ENCODE measurements around the gene FIZ1.

Gene FIZ1

DNA sequence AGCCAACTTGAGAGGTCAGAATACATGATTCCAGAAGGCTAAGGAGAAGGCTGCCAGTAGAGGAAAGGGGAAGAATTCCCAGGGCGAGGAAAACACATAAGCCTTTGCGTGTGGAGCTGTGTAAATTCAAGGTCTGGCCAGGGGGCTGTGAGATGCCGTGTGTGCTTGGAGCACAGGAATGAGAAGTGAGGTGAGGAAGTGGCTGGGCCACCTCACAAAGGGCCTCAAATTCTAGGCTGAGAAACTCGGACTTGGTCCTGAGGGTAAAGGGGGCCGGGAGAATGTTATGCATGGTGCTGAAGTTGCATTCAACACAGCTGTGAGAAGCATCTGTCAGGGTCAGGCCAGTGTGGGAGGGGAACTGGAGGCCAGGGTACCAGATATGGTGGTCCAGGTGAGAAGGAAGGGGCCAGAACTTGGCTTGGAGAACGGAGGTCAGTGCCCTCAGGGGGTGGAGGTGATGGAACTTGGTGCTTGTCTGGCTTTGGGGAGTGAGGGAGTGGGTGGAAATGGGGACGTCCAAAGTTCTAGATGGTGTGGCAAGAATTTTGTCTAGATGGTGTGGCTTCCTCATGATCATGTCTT lies 36.6 kb upstream of the FIZ1 start:
- no peak for DNase-seq (ENCODE audit: low read depth)

DNA sequence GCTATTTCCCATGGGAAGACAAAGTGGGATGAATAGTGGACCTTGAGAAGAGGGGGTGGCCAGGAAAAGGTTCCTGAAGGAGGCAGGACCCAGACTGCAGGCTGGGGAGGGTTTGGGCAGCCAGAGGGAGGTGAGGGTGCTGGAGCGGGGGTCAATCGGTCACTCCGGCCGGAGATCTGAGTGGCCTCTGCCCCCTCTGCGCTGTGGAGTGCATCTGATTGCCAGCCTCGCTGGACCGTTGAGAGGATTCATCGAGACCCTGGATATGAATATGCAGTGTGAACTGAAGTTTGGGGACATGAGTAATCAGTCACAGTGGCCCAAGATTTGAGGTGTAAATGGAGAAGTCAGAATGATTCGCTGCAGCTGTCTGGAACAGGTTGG lies 36.0 kb upstream of the FIZ1 start:
- DNase-seq (ENCODE audit: low read depth) = no peak

DNA sequence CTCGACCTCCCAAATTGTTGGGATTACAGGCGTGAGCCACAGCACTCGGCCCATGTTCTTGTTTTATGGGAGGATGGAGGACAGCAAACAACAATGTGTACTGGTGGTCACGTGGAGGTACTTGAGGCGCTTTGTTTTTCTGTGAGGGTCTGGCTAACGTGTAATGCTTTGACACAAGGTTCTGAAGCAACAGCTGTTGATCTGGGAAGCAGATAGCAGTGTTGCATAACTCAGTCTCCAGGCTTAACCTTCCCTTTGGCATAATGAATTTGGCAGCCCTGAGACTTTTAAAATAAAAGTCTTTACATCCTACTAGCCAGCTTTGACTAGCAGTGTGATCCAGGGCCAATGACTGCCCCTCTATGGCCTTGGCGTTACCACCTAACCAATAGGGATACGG lies 34.5 kb upstream of the FIZ1 start:
- DNase-seq (ENCODE audit: low read depth) = no peak

DNA sequence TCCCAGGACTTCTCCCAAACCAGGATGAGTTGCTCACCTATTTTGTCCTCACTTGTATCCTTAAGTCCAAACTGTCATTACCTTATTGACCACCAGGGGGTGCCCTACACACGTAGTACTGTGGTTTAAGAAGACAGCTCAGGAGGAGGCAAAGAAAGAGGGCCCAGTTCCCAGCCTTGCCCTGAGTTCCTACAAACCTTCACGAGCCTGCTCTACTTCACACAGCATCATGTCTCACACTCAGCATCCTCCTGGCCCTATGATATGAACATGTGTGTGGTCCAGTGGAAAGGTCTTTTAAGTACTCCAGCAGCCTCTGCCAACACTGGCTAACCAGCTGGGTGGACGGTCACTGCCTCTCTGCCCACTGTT lies 33.1 kb upstream of the FIZ1 start:
- DNase-seq (ENCODE audit: low read depth) = peak; percentile 79

DNA sequence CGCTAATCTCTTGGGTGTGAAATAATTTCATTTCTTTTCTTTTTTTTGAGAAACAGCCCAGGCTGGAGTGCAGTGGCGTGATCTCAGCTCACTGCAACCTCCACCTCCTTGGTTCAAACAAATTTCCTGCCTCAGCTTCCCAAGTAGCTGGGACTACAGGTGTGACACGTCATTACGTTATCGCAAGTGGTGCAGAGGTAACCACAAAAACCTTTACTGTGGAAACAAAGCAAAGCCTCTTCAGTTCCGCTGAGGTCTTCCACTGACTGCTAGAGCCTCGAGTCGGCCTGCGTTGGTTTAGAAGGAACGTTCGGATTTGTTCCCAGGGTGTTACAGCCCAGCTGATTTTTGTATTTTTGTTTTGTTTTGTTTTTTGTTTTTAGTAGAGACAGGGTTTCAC lies 27.0 kb upstream of the FIZ1 start:
- no peak for DNase-seq (ENCODE audit: low read depth)

DNA sequence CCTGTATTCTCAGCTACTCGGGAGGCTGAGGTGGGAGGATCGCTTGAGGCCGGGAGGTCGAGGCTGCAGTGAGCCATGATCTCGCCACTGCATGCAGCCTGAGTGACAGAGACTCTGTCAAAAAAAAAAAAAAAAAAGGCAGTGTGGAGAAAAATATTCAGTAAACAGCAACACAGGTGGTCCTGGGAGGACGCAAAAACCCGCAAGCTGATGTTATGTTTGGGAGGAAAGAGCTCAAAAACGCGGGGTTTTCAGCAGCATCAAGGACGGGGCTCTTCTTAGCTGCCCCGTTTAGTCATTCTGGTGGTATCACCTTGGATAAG lies 25.6 kb upstream of the FIZ1 start:
- DNase-seq (ENCODE audit: low read depth) = no peak

DNA sequence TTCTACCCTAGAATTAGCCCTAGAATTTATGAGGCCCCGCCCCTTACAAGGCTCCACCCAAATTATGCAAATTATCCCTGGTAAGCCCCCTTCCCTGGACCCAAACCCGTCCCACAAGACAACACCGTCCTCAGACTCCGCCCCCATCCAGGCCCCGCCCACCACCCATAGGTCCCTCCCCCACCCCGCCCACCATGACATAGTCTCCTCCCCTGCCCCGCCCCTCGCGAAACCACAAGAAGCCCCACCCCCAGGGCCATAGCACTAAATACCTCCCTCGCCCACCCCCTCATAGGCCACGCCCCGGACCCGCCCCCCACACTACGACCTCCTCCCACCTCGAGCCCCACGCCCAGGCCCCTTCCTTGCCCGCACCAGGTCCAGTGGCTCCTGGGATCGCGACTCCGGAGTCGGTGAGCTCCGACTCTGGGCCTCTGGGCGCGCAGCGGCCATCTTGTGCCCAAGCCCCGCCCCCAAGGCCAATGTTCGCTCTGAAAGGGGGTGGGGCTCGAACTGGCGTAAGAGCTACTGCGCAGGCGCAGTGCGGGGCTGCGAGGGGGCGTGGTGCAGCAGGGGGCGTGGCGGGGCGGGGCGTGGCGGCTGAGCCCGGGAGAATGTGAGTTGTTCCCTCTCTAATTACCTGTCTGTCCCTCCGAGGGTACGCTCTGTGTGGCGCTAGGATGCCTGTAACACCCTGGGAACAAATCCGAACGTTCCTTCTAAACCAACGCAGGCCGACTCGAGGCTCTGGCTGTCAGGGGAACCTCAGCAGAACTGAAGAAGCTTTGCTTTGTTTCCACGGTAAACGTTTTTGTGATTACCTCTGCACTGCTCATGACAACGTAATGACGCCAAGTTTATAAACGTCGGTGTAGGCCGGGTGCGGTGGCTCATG lies 25.0 kb upstream of the FIZ1 start, which contains the start of gene ZNF784:
Gene ZNF784, minus strand, starts transcription at position 458 of the 895 bp plus-strand sequence. Its CDS starts 5 bp downstream, at position 453.
- DNase-seq (ENCODE audit: low read depth) = no peak

DNA sequence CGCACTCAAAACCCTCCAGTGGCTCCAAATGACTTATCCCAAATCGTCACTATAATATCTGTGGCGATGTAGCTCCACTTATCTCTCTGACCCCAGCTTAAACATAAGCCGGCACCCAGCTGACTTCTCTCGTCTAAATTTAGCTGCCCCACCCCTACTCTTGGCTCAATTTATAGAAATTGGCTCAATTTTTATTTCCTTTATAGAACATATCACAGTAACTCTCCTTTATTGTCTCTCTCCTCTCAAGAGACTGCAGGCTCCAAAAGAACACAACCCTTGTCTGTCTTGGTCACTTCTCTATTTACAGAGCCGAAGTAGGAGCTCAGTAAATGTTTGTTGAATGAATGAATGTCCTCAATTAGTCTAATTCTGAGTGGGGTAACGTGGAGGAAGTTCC lies 24.2 kb upstream of the FIZ1 start:
- no peak for DNase-seq (ENCODE audit: low read depth)

DNA sequence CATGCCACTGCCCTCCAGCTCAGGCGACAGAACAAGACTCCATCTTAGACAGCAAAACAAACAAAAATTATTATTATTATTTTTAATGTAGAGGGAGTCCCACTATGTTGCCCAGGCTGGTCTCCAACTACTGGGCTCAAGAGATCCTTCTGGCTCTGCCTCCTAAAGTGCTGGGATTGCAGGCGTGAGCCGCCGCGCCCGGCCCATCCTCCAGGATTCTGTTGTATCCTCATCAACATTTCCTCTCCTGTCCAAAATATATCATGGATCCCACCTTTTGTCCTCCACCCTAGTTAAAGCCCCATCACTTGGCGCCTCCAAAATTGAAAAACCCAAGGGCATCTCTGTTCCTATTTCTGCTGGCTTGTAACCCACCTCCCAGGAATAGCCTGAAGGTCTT lies 23.8 kb upstream of the FIZ1 start:
- DNase-seq (ENCODE audit: low read depth) = no peak

DNA sequence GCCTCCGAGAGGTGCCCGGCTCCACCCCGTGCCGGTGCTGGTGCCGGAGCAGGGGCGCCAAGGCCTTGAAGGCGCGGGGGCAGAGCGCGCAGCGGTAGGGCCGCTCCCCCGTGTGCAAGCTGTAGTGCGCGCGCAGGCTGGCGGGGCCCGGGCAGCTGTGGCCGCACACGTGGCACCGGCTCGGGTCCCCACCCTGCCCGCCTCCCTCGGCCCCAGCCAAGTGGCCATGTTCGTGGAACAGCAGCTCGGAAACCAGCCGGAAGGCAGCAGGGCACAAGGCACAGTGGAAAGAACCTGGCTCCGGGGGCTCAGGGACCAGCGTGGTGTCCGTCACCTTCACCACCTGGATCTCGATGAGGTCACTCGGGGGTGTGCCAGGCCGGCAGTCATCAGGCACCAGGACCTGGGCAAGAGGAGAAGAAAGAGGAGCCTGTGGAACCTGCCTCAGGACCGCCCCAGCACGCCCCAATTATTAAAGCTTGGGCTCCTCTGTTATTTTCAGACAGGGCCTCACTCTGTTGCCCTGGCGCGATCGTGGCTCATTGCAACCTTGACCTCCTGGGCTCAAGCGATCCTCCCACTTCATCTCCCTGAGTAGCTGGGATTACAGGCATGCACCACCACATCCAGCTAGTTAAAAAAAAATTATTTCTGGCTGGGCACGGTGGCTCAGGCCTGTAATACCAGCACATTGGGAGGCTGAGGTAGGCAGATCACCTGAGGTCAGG lies 23.1 kb upstream of the FIZ1 start:
- no peak for DNase-seq (ENCODE audit: low read depth)

DNA sequence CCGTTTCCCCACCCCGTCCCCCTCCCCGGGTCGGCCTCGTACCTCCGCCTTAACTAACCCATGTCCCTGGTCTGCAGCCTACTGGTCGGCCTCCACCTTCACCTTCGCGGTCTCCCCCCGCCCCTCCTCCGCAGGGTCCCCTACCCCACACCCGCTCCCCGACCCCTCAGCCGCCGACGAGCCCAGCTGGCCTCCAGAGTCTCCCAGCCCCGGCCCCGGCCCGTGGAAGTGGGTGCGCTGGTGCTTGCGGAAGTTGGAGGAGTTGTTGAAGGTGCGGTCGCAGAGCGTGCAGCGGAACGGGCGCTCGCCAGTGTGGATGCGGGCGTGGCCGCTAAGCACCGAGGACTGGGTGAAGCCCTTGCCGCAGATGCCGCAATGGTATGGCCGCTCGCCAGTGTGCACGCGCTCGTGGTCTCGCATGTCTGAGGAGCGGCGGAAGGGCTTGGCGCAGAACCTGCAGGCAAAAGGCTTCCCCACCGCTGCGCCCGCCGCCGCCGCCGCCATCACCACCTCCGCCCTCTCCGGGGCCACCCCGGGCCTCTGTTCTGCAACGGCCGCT lies 22.4 kb upstream of the FIZ1 start:
- no peak for DNase-seq (ENCODE audit: low read depth)

DNA sequence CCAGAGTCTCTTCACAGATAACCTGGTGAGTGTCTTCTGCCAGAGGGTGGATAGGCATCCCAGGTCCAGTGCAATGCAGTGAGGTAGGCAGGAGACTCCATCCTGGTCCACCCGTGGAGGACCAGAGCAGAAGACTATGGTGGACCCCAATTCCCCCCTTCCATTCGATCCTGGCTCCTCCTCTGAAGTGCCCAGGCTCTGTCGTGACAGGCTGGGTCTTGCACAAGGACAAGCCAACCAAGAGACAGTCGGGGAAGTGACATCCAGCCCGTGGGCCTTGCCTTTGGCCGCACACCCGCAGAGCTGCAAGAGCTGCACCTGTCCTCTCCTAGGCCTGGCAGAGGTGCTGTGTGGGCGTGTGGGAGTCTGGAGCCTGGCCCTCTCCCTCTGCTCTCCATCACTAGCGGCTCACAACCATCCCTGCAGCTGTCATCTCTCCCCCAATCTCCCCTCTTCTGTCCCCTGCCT lies 21.9 kb upstream of the FIZ1 start:
- no peak for DNase-seq (ENCODE audit: low read depth)

DNA sequence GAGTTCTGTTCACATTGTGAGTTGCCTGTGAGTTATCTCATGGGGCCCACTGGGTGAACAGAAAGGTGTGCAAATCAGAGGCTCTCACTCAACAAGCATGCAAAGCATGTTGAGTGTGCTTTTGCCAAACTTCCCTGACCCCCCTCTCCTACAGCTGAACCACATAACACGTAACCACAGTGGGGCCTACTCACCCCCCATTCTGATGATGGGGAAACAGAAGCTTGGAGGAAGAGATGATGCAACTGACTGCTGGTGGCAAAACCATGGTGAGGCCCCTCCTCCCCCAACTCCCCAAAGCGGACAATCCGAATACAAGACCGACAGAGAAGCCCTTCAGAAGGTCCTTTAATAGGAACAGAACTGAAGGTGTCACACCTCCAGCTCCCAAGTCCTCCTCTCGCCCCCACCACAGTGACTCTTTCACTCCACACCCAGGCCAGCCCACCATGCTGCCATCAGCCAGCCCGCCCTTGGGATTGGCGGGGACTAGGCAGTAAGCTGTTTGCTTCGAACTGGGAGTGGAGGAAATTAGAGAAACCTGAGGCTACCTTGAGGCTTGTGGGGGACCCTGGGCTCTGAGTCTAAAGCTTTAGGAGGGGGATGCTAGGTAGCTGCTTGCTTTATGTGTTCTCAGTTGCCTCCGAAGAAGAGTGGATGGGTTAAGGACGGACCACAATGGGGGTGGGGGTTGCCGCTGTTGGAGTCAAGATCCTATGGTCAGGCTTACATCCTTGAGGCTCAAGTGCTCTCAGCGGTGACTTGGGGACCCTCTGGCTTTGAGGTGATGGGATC lies 21.3 kb upstream of the FIZ1 start:
- no peak for DNase-seq (ENCODE audit: low read depth)

DNA sequence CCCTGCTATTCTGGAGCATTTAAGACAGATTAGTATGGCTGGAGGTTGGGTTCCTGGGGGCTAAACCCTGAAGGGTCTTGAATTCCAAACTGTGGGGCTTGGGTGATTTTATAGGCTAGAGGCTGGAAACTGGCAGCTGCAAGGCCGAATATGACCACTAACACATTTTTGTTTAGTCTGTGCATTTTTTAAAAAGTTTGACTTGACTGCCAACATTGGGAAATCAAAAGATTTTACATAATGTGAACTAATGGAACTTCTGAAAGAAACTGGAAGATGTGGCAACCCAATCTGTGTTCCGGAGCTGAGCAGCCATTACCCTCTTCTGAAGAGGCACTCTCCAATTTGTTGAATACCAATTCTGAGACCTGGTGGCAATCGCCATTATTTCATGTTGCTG lies 20.0 kb upstream of the FIZ1 start:
- no peak for DNase-seq (ENCODE audit: low read depth)

DNA sequence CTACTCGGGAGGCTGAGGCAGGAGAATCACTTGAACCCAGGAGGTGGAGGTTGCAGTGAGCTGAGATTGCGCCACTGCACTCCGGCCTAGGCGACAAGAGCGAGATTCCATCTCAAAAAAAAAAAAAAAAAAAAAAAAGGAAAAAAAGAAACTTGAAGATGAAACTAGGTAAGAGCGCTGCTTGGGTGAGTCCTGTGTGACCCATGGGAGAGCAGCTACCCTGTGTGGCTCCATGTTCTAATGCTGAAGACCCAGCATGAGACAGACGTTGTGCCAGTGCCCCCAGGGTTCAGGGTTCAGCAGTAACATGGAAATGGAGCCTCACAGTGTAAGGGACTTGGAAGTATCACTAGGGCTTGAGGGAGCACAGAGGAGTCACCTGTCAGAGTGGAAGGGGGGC lies 19.1 kb upstream of the FIZ1 start:
- no peak for DNase-seq (ENCODE audit: low read depth)

DNA sequence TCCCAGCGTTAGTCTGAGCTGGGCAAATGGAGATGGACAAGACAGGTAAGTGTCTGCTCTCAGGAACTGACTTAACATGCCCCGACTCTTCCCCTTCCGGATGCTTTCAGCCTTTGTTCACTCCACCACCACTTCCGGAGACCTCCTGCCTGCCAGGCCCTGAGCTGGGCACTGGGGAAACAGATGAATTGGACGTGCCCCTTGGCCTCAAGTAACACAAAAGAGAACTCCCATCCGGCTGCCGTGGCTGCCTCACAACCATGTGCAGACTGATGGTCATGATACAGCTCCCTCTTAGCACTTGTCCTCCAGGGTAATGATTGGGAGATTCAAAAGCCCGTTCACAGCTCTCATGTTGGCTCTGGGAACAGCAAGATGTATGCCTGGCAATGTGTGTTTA lies 18.1 kb upstream of the FIZ1 start:
- no peak for DNase-seq (ENCODE audit: low read depth)

DNA sequence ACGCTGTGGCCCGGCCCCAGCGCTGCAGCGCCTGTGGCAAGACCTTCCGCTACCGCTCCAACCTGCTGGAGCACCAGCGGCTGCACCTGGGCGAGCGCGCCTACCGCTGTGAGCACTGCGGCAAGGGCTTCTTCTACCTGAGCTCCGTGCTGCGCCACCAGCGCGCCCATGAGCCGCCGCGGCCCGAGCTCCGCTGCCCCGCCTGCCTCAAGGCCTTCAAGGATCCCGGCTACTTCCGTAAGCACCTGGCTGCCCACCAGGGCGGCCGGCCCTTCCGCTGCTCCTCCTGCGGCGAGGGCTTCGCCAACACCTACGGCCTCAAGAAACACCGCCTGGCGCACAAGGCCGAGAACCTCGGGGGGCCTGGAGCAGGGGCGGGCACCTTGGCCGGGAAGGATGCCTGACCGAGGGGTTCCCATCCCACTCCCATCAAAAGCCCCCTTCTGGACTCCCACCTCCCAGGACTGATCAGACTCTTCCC lies 17.1 kb upstream of the FIZ1 start:
- DNase-seq (ENCODE audit: low read depth) = no peak

DNA sequence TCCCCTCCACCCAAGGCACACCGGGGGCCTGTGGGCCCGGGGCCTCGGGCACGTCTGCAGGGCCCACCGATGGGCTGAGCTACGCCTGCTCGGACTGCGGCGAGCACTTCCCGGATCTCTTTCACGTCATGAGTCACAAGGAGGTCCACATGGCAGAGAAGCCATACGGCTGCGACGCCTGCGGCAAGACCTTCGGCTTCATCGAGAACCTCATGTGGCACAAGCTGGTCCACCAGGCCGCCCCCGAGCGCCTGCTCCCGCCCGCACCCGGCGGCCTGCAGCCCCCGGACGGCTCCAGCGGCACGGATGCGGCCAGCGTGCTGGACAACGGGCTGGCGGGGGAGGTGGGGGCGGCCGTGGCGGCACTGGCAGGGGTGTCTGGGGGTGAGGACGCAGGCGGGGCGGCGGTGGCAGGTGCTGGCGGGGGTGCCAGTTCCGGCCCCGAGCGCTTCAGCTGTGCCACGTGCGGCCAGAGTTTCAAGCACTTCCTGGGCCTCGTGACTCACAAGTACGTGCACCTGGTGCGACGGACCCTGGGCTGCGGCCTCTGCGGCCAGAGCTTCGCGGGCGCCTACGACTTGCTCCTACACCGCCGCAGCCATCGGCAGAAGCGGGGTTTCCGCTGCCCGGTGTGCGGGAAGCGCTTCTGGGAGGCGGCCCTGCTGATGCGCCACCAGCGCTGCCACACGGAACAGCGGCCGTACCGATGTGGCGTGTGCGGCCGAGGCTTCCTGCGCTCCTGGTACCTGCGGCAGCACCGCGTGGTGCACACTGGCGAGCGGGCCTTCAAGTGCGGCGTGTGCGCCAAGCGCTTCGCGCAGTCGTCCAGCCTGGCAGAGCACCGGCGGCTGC lies 16.5 kb upstream of the FIZ1 start:
- no peak for DNase-seq (ENCODE audit: low read depth)

DNA sequence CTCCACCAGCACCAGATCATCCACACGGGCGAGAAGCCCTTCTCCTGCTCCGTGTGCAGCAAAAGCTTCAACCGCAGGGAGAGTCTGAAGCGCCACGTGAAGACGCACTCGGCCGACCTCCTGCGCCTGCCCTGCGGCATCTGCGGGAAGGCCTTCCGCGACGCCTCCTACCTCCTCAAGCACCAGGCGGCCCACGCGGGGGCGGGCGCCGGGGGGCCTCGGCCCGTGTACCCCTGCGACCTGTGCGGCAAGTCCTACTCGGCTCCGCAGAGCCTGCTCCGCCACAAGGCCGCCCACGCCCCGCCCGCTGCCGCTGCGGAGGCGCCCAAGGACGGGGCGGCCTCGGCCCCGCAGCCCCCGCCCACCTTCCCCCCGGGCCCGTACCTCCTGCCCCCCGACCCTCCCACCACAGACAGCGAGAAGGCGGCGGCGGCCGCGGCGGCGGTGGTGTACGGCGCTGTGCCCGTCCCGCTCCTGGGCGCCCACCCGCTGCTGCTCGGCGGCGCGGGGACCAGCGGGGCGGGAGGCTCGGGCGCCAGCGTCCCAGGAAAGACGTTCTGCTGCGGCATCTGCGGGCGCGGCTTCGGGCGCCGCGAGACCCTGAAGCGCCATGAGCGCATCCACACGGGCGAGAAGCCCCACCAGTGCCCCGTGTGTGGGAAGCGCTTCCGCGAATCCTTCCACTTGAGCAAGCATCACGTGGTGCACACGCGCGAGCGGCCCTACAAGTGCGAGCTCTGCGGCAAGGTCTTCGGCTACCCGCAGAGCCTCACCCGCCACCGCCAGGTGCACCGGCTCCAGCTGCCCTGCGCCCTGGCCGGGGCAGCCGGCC lies 15.6 kb upstream of the FIZ1 start:
- no peak for DNase-seq (ENCODE audit: low read depth)

Data from HS-5 (cell line).